ENCODE data around the gene LMNB1. TPM values are rescaled to one million over a fixed set of nuclear protein-coding genes. Genes with fewer than 3 reads are reported as not detected.
"Not testable (repeated sequence)": the region's sequence is repeated elsewhere in the genome, so short reads cannot be mapped to it uniquely, and the experiment has no call there.

Gene LMNB1
- total RNA-seq, 5 donors from 2014 or later (not counting 1 experiment from before 2014, with no cell fraction given): 25.6 to 36.6 (median 30.9) TPM

- POLR2A ChIA-PET: interaction anchor here (0.5 to 0.6 kb wide), 4 partner anchors 9 to 1359 kb away, joined by 3 to 4 read pairs (median 3); no protein-coding TSS in a partner anchor
- H3K36me3 Mint-ChIP-seq: peaks cover 27% of the 10 kb centered on the region
- H3K36me3 ChIP-seq (ENCODE audit: control insufficient read depth in 2 of 2, extremely low read depth in 1 of 2, insufficient read depth in 1 of 2, low read length in 1 of 2): peaks cover 5 to 18% of the 10 kb centered on the region in 2 donors
- H3K9me3 ChIP-seq: no peaks in the 10 kb centered on the region
- CTCF ChIA-PET: interaction anchor here (0.5 to 2.1 kb wide), 13 partner anchors 8 to 654 kb away, joined by 3 to 11 read pairs (median 3); no protein-coding TSS in a partner anchor
- no peak overlapping the region for H3K27ac Mint-ChIP-seq
- DNase-seq (peak in 3 of 35 experiments; percentile 11 to 45 (median 16)), ATAC-seq (replicated peaks in 1 of 4) (peak in 1 of 4 experiments; percentile 53)
- H3K27ac ChIP-seq (ENCODE audit: low read length): no peak overlapping the region
- WGBS (ENCODE audit: insufficient coverage): 100% methylated on average over 1 of the region's 7 CpGs
- H3K9me3 Mint-ChIP-seq: no peaks in the 10 kb centered on the region
- H3K4me1 Mint-ChIP-seq: peaks cover 0 to 5% (median 0%) of the 10 kb centered on the region in 3 donors
- H3K27me3 ChIP-seq (replicated peaks in 1 of 2; ENCODE audit: control insufficient read depth in 2 of 2, extremely low read depth in 1 of 2, insufficient read depth in 2 of 2, low read length in 1 of 2): no peaks in the 10 kb centered on the region
- no peaks in the 10 kb centered on the region for H3K4me1 ChIP-seq (ENCODE audit: control insufficient read depth in 1 of 2, extremely low read depth in 1 of 2, insufficient read depth in 2 of 2, low read length in 2 of 2)
- H3K4me3 Mint-ChIP-seq: no peak overlapping the region
- no peaks in the 10 kb centered on the region for H3K27me3 Mint-ChIP-seq
- H3K4me3 ChIP-seq (ENCODE audit: control insufficient read depth in 1 of 2, extremely low read depth in 1 of 2, low read length in 1 of 2): no peak overlapping the region
Observed at GRCh38 chr5:126837906-126838539, 61.1 kb downstream of the LMNB1 start.

GRCh38 chr5:126839407-126839806 lies 62.5 kb downstream of the LMNB1 start:
- DNase-seq; H3K4me1 Mint-ChIP-seq; POLR2A ChIA-PET; H3K36me3 ChIP-seq (ENCODE audit: control insufficient read depth in 2 of 2, extremely low read depth in 1 of 2, insufficient read depth in 1 of 2, low read length in 1 of 2); H3K27ac ChIP-seq (ENCODE audit: low read length); H3K27me3 ChIP-seq (replicated peaks in 1 of 2; ENCODE audit: control insufficient read depth in 2 of 2, extremely low read depth in 1 of 2, insufficient read depth in 2 of 2, low read length in 1 of 2); H3K9me3 Mint-ChIP-seq; H3K9me3 ChIP-seq; H3K4me1 ChIP-seq (ENCODE audit: control insufficient read depth in 1 of 2, extremely low read depth in 1 of 2, insufficient read depth in 2 of 2, low read length in 2 of 2); CTCF ChIA-PET; H3K4me3 ChIP-seq (ENCODE audit: control insufficient read depth in 1 of 2, extremely low read depth in 1 of 2, low read length in 1 of 2); H3K4me3 Mint-ChIP-seq; H3K27me3 Mint-ChIP-seq; ATAC-seq (replicated peaks in 1 of 4): not testable (repeated sequence)
- Mint-ChIP-seq H3K27ac (peak overlapping the region in 1 of 2 donors; percentile 49), H3K36me3 (peaks cover 16% of the 10 kb centered on the region)
- 93% methylated on average over 4 of the region's 7 CpGs for WGBS (ENCODE audit: insufficient coverage)

DNA sequence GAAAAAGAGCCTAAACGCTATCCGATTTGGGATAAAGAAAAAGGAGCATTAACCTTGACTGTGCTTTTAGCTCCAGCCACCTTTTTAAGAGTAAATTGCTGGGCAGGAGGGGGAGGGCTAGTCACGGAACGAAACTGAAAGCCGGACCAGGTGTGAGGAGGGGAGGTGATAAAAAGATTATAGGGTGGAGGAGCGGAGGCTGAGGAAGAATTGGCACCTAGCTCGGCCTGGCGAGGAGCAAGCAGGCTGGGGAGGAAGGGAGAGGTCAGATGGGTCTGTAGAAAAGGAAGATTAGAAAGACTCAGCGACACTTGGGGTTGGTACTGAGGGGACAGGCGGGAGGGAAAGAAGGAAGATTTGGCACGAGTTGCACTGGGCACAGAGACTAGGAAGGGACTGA lies 66.4 kb downstream of the LMNB1 start:
- H3K9me3 ChIP-seq; H3K4me3 ChIP-seq (ENCODE audit: control insufficient read depth in 1 of 2, extremely low read depth in 1 of 2, low read length in 1 of 2); H3K9me3 Mint-ChIP-seq; POLR2A ChIA-PET; H3K27me3 Mint-ChIP-seq; H3K27me3 ChIP-seq (replicated peaks in 1 of 2; ENCODE audit: control insufficient read depth in 2 of 2, extremely low read depth in 1 of 2, insufficient read depth in 2 of 2, low read length in 1 of 2); H3K27ac ChIP-seq (ENCODE audit: low read length); H3K4me3 Mint-ChIP-seq; DNase-seq; H3K36me3 Mint-ChIP-seq; H3K36me3 ChIP-seq (ENCODE audit: control insufficient read depth in 2 of 2, extremely low read depth in 1 of 2, insufficient read depth in 1 of 2, low read length in 1 of 2); CTCF ChIA-PET; ATAC-seq (replicated peaks in 1 of 4): not testable (repeated sequence)
- peaks cover 13 to 16% of the 10 kb centered on the region in 2 experiments for H3K4me1 ChIP-seq (ENCODE audit: control insufficient read depth in 1 of 2, extremely low read depth in 1 of 2, insufficient read depth in 2 of 2, low read length in 2 of 2)
- peaks cover 34 to 49% (median 39%) of the 10 kb centered on the region in 3 donors for H3K4me1 Mint-ChIP-seq
- peak overlapping the region in 1 of 2 donors; percentile 13 for H3K27ac Mint-ChIP-seq
- WGBS (ENCODE audit: insufficient coverage): 79% methylated on average over 6 of the region's 11 CpGs

- not testable (repeated sequence) for H3K36me3 Mint-ChIP-seq; H3K9me3 Mint-ChIP-seq; H3K36me3 ChIP-seq (ENCODE audit: control insufficient read depth in 2 of 2, extremely low read depth in 1 of 2, insufficient read depth in 1 of 2, low read length in 1 of 2); H3K4me3 ChIP-seq (ENCODE audit: control insufficient read depth in 1 of 2, extremely low read depth in 1 of 2, low read length in 1 of 2); H3K27me3 Mint-ChIP-seq; H3K27me3 ChIP-seq (replicated peaks in 1 of 2; ENCODE audit: control insufficient read depth in 2 of 2, extremely low read depth in 1 of 2, insufficient read depth in 2 of 2, low read length in 1 of 2); H3K9me3 ChIP-seq
- 42% methylated on average over 5 of the region's 14 CpGs for WGBS (ENCODE audit: insufficient coverage)
- DNase-seq (peak; percentile 31 to 91 (median 68)), ATAC-seq (replicated peaks in 1 of 4) (peak; percentile 99 to 100 (median 100))
- POLR2A ChIA-PET: interaction anchor here in 1 of 2 donors (0.7 kb wide), 2 partner anchors 143 to 216 kb away, joined by 4 to 13 read pairs; no protein-coding TSS in a partner anchor
- Mint-ChIP-seq H3K4me1 (peaks cover 35 to 50% (median 46%) of the 10 kb centered on the region in 3 donors), H3K27ac (peak overlapping the region; percentile 96), H3K4me3 (peak overlapping the region in 2 of 3 donors; percentile 34 to 47)
- H3K4me1 ChIP-seq (ENCODE audit: control insufficient read depth in 1 of 2, extremely low read depth in 1 of 2, insufficient read depth in 2 of 2, low read length in 2 of 2): peaks cover 14 to 16% of the 10 kb centered on the region in 2 experiments
- peak overlapping the region; percentile 72 for H3K27ac ChIP-seq (ENCODE audit: low read length)
- CTCF ChIA-PET: interaction anchor here (0.6 to 1.2 kb wide), 3 partner anchors 8 to 476 kb away, joined by 3 to 6 read pairs (median 6); no protein-coding TSS in a partner anchor
Observed at GRCh38 chr5:126845470-126846070, 68.6 kb downstream of the LMNB1 start.

- H3K4me1 Mint-ChIP-seq: peaks cover 43 to 54% (median 54%) of the 10 kb centered on the region in 3 donors
- no peak for DNase-seq
Observed at GRCh38 chr5:126846344-126846743, 69.4 kb downstream of the LMNB1 start.

GRCh38 chr5:126846744-126847455 lies 70.0 kb downstream of the LMNB1 start:
- Histone ChIP-seq H3K4me3 (ENCODE audit: control insufficient read depth in 1 of 2, extremely low read depth in 1 of 2, low read length in 1 of 2) (no peak overlapping the region), H3K36me3 (ENCODE audit: control insufficient read depth in 2 of 2, extremely low read depth in 1 of 2, insufficient read depth in 1 of 2, low read length in 1 of 2) (no peaks in the 10 kb centered on the region), H3K9me3 (no peaks in the 10 kb centered on the region), H3K27ac (ENCODE audit: low read length) (no peak overlapping the region), H3K4me1 (ENCODE audit: control insufficient read depth in 1 of 2, extremely low read depth in 1 of 2, insufficient read depth in 2 of 2, low read length in 2 of 2) (peaks cover 26 to 27% of the 10 kb centered on the region in 2 experiments), H3K27me3 (replicated peaks in 1 of 2; ENCODE audit: control insufficient read depth in 2 of 2, extremely low read depth in 1 of 2, insufficient read depth in 2 of 2, low read length in 1 of 2) (no peaks in the 10 kb centered on the region)
- Mint-ChIP-seq H3K27me3 (no peaks in the 10 kb centered on the region), H3K36me3 (no peaks in the 10 kb centered on the region), H3K27ac (peak overlapping the region; percentile 96), H3K4me1 (peaks cover 48 to 60% (median 59%) of the 10 kb centered on the region in 3 donors), H3K9me3 (no peaks in the 10 kb centered on the region), H3K4me3 (no peak overlapping the region)
- ATAC-seq (replicated peaks in 1 of 4) (no peak), DNase-seq (no peak)
- 100% methylated on average over 2 of the region's 5 CpGs for WGBS (ENCODE audit: insufficient coverage)
- CTCF ChIA-PET: interaction anchor here (0.6 to 1.0 kb wide), 3 partner anchors 10 to 185 kb away, joined by 3 to 7 read pairs (median 3); no protein-coding TSS in a partner anchor
- POLR2A ChIA-PET: interaction anchor here in 1 of 2 donors (0.7 kb wide), 1 partner anchor 9 kb away, joined by 3 read pairs; no protein-coding TSS in a partner anchor

More at GRCh38 chr5:126846344-126846743, 69.4 kb downstream of the LMNB1 start:
- Histone ChIP-seq H3K27ac (ENCODE audit: low read length) (peak overlapping the region; percentile 72), H3K4me3 (ENCODE audit: control insufficient read depth in 1 of 2, extremely low read depth in 1 of 2, low read length in 1 of 2) (no peak overlapping the region), H3K9me3 (no peaks in the 10 kb centered on the region), H3K4me1 (ENCODE audit: control insufficient read depth in 1 of 2, extremely low read depth in 1 of 2, insufficient read depth in 2 of 2, low read length in 2 of 2) (peaks cover 21 to 22% of the 10 kb centered on the region in 2 experiments), H3K36me3 (ENCODE audit: control insufficient read depth in 2 of 2, extremely low read depth in 1 of 2, insufficient read depth in 1 of 2, low read length in 1 of 2) (no peaks in the 10 kb centered on the region), H3K27me3 (replicated peaks in 1 of 2; ENCODE audit: control insufficient read depth in 2 of 2, extremely low read depth in 1 of 2, insufficient read depth in 2 of 2, low read length in 1 of 2) (no peaks in the 10 kb centered on the region)
- no peak for ATAC-seq (replicated peaks in 1 of 4)
- no peaks in the 10 kb centered on the region for H3K36me3 Mint-ChIP-seq
- peak overlapping the region; percentile 96 for H3K27ac Mint-ChIP-seq
- ChIA-PET POLR2A (interaction anchor here in 1 of 2 donors (0.7 kb wide), 2 partner anchors 142 to 215 kb away, joined by 4 to 13 read pairs; no protein-coding TSS in a partner anchor), CTCF (interaction anchor here (0.6 to 1.2 kb wide), 3 partner anchors 9 to 296 kb away, joined by 3 to 7 read pairs (median 6); no protein-coding TSS in a partner anchor)
- H3K9me3 Mint-ChIP-seq: no peaks in the 10 kb centered on the region
- peak overlapping the region in 1 of 3 donors; percentile 47 for H3K4me3 Mint-ChIP-seq
- H3K27me3 Mint-ChIP-seq: no peaks in the 10 kb centered on the region
